ENCODE measurements around the gene IL1RAPL1.

- TF ChIP-seq CTCF (IDR thresholded peaks at IDR 0.05) = no peak
- TF ChIP-seq POLR2A (IDR thresholded peaks at IDR 0.05) = no peak
- TF ChIP-seq POLR2AphosphoS5 (IDR thresholded peaks at IDR 0.05) = no peak
Measured at GRCh38 chrX:28997706-28998463, 410.6 kb downstream of the IL1RAPL1 start.

Data from breast epithelium (tissue), 3 donors.